Heart left ventricle (tissue), 16 donors: ENCODE measurements around the gene DCST1. TPM values are rescaled to one million over a fixed set of nuclear protein-coding genes. Genes with fewer than 3 reads are reported as not detected.

Source experiments
- ATAC-seq, 4 donors: fragments of 200-7000 bp; cut with Tn5 transposase; one replicate each; pipeline ENCODE4 v1.9.1; 2020 to 2022; ENCODE audit warnings: moderate library complexity in 4 of 4, mild to moderate bottlenecking in 3 of 4, moderate number of reproducible peaks in 1 of 4
- DNase-seq, 5 donors: peaks; one replicate each; pipeline ENCODE4 v3.0.0-alpha.2; 2020
- H3K27ac ChIP-seq, 12 donors: fragments of 200-600 bp; sonication (generic) in 4 of 12; one replicate each; pipeline versions ENCODE4 v1.5.0 to v1.8.0; 2016 to 2022; ENCODE audit warnings: mild to moderate bottlenecking in 2 of 12
- H3K27me3 ChIP-seq, 9 donors: fragments of 200-600 bp; sonication (generic) in 2 of 9; one replicate each; pipeline versions ENCODE4 v1.5.1 to v1.8.0; 2016 to 2022; ENCODE audit warnings: mild to moderate bottlenecking in 3 of 9
- H3K36me3 ChIP-seq, 9 donors: fragments of 200-600 bp; sonication (generic) in 2 of 9; one replicate each; pipeline versions ENCODE4 v1.5.0 to v1.8.0; 2018 to 2022; ENCODE audit warnings: mild to moderate bottlenecking in 2 of 9
- H3K4me1 ChIP-seq, 12 donors: fragments of 200-600 bp; sonication (generic) in 4 of 12; one replicate each; pipeline versions ENCODE4 v1.5.0 to v1.8.0; 2016 to 2022; ENCODE audit warnings: mild to moderate bottlenecking in 3 of 12
- H3K4me3 ChIP-seq, 12 donors: fragments of 200-600 bp; sonication (generic) in 4 of 12; one replicate each; pipeline versions ENCODE4 v1.5.0 to v1.8.0; 2017 to 2022; ENCODE audit warnings: mild to moderate bottlenecking in 9 of 12, moderate library complexity in 4 of 12
- H3K9me3 ChIP-seq, 12 donors: fragments of 200-600 bp; sonication (generic) in 4 of 12; one replicate each; pipeline versions ENCODE4 v1.5.0 to v1.8.0; 2016 to 2022; ENCODE audit warnings: mild to moderate bottlenecking in 1 of 12
- POLR2A ChIP-seq, 2 donors: fragments of 450-650 bp; IDR thresholded peaks; one replicate each; pipeline ENCODE4 v1.6.1; 2017; ENCODE audit warnings: antibody characterized with exemption in 2 of 2, mild to moderate bottlenecking in 2 of 2, moderate library complexity in 2 of 2
- WGBS, 4 donors: extraction: QIAGEN DNeasy Blood & Tissue Kit in 2 of 4; methylation state at CpG; one replicate each; pipeline versions ENCODE4 v1.1.5 to v1.1.7; 2013 to 2018; 5-methylcytosine and 5-hydroxymethylcytosine counted together
- intact Hi-C, 10 donors: fragments of 100-400 bp; cut with DNase I; formaldehyde crosslinking; loops; one replicate each; pipeline versions ENCODE4 v1.11.1 to v1.14.2; 2022
- polyA plus RNA-seq, 2 donors: library from polyadenylated mRNA; stranded (reverse); fragments of 200-250 nt; gene quantifications; one replicate each; pipeline ENCODE4 v1.2.3, GENCODE V29; 2013
- total RNA-seq, 9 donors: library from RNA; depleted of rRNA in 2 of 9; stranded (reverse); fragments of >200 nt in 2 of 9; fragmentation: NEBNext Ultra II Directional in 3 of 9; extraction: Animal tissue kit (Norgen Biotek cat#: 25700) in 3 of 9; gene quantifications; one replicate each; pipeline versions ENCODE4 v1.1.0 to v1.2.4, GENCODE V29; 2016 to 2023
- TF ChIP-seq, protein P1 (sequence below), 12 donors: fragments of 200-600 bp; sonication (generic) in 4 of 12; IDR thresholded peaks; one replicate each; pipeline versions ENCODE4 v1.5.0 to v1.8.0; 2018 to 2022; ENCODE audit warnings: antibody characterized with exemption in 12 of 12, mild to moderate bottlenecking in 5 of 12
- donor health status: ischemic (EF 13 %, LVEDD 7.1; RV severe dilation, severe dysfunction).
- donor health status: healthy with polysubstance abuse.
- donor health status: DM: no; HTN: yes; CAD: no.
- donor health status: DM: no; HTN: no; CAD: no.
- donor health status: ischemic (EF 25% LVEDD 6.9; RV normal size, moderate dysfunction).
- donor health status: ischemic (EF 25% LVEDD 5.7; RV mildly dilated, moderate dysfunction).
- donor health status: healthy.
- donor health status: DM: yes; HTN: yes; CAD: no.
- donor health status: ischemic (EF 35%, LVEDD 5.7; RV mildly dilated, moderate dysfunction).
- donor health status: nonischemic (EF 11% LVEDD 7.7; RV severe dilation, severe dysfunction).
- donor health status: DM: yes; HTN: yes; CAD: no.
- donor health status: PGD.
- donor health status: ischemic (EF 29% LVEDD 5.4; RV normal size, mild dysfunction).
- donor health status: nonischemic (EF 23%, LVEDD 6.1; RV moderate dilation, normal function).

Gene DCST1
- total and polyA plus RNA-seq, 11 donors, result not detected

- H3K4me3 ChIP-seq, result no peak overlapping the region
- ATAC-seq (no peak), DNase-seq (no peak)
- H3K27ac ChIP-seq, result no peak overlapping the region
- TF ChIP-seq POLR2A (IDR thresholded peaks at IDR 0.05), result no peak
- TF ChIP-seq, protein P1, sequence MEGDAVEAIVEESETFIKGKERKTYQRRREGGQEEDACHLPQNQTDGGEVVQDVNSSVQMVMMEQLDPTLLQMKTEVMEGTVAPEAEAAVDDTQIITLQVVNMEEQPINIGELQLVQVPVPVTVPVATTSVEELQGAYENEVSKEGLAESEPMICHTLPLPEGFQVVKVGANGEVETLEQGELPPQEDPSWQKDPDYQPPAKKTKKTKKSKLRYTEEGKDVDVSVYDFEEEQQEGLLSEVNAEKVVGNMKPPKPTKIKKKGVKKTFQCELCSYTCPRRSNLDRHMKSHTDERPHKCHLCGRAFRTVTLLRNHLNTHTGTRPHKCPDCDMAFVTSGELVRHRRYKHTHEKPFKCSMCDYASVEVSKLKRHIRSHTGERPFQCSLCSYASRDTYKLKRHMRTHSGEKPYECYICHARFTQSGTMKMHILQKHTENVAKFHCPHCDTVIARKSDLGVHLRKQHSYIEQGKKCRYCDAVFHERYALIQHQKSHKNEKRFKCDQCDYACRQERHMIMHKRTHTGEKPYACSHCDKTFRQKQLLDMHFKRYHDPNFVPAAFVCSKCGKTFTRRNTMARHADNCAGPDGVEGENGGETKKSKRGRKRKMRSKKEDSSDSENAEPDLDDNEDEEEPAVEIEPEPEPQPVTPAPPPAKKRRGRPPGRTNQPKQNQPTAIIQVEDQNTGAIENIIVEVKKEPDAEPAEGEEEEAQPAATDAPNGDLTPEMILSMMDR (IDR thresholded peaks at IDR 0.05), result no peak
- peaks cover 0 to 9% (median 0%) of the 10 kb centered on the region in 12 donors for H3K4me1 ChIP-seq
- H3K27me3 ChIP-seq, result no peaks in the 10 kb centered on the region
- intact Hi-C loops, result no loop called here
- WGBS, 4 donors, result 86 to 100% (median 90%) methylated on average over 2 to 6 of the region's 6 CpGs
- H3K36me3 ChIP-seq, result no peaks in the 10 kb centered on the region
- no peaks in the 10 kb centered on the region for H3K9me3 ChIP-seq
These were observed 7.0 kb upstream of the DCST1 start for GRCh38 chr1:155026588-155026987.

DNA sequence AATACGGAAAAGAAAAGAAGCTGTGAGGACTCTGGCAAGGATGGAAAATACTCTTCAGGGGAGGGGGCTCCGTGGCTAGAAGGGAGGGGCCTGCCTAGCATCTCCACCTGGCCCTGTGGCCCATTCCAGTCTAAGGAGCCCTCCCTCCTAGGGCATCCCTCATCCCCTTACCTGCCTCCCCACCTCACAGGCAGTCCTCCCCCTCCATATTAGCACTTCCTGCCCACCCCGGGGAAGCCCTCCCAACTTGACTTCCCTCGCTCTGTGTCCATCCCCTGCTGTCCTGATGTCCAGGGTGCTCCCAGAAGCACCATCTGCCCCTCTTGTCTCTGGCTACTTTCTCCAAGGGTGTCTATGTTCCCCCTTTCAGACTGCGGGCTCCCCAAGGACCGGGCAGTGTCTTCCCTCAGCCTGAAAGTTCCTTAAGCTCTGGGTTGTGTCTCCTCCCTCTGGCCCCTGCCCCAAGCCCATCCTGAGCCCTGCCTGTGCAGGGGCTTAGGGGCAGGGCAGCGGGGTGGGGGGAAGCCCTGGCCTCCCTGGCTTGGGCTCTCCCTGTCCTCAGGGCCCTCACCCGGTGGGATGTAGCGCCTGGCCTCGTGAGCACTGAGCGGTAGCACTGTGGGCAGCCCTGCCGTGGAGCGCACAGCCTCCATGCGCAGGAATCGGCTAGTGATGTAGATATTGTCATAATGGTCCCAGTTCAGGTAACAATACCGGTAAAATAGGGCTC, 3.9 kb upstream of the DCST1 start:
- DNase-seq (no peak), ATAC-seq (peak in 1 of 4 donors; percentile 37)
- Histone ChIP-seq H3K27me3 (no peaks in the 10 kb centered on the region), H3K4me3 (no peak overlapping the region), H3K4me1 (peaks cover 0 to 4% (median 0%) of the 10 kb centered on the region in 12 donors), H3K27ac (no peak overlapping the region), H3K36me3 (no peaks in the 10 kb centered on the region), H3K9me3 (no peaks in the 10 kb centered on the region)
- 79 to 92% (median 85%) methylated on average over 11 to 16 of the region's 16 CpGs for WGBS, 4 donors
- TF ChIP-seq POLR2A (IDR thresholded peaks at IDR 0.05), result no peak
- TF ChIP-seq, protein P1 (IDR thresholded peaks at IDR 0.05), result no peak
- intact Hi-C loops, result no loop called here

- ATAC-seq (no peak), DNase-seq (no peak)
- no peaks in the 10 kb centered on the region for H3K27me3 ChIP-seq
- 84 to 95% (median 90%) methylated on average over 11 to 15 of the region's 15 CpGs for WGBS, 4 donors
- H3K27ac ChIP-seq, result no peak overlapping the region
- TF ChIP-seq, protein P1 (IDR thresholded peaks at IDR 0.05), result no peak
- no peak for TF ChIP-seq POLR2A (IDR thresholded peaks at IDR 0.05)
- intact Hi-C loops, result no loop called here
- no peak overlapping the region for H3K4me3 ChIP-seq
- H3K36me3 ChIP-seq, result no peaks in the 10 kb centered on the region
- H3K4me1 ChIP-seq, result peaks cover 0 to 4% (median 0%) of the 10 kb centered on the region in 12 donors
- H3K9me3 ChIP-seq, result no peaks in the 10 kb centered on the region
These were observed 3.3 kb upstream of the DCST1 start for GRCh38 chr1:155030243-155030795.

GRCh38 chr1:155030899-155031298, 2.7 kb upstream of the DCST1 start:
- DNase-seq (no peak), ATAC-seq (no peak)
- Histone ChIP-seq H3K27ac (no peak overlapping the region), H3K4me3 (no peak overlapping the region), H3K36me3 (no peaks in the 10 kb centered on the region), H3K9me3 (no peaks in the 10 kb centered on the region), H3K27me3 (no peaks in the 10 kb centered on the region), H3K4me1 (peaks cover 0 to 10% (median 0%) of the 10 kb centered on the region in 12 donors)
- TF ChIP-seq POLR2A (IDR thresholded peaks at IDR 0.05), result no peak
- TF ChIP-seq, protein P1 (IDR thresholded peaks at IDR 0.05), result no peak
- 82 to 87% (median 86%) methylated on average over 11 of the region's 11 CpGs for WGBS, 4 donors
- intact Hi-C loops, result no loop called here
